ENCODE data around the gene ZNF605.

GRCh38 chr12:132936163-132936562 lies 19.9 kb downstream of the ZNF605 start:
- TF ChIP-seq POLR2A (IDR thresholded peaks at IDR 0.05) (no peak), CTCF (IDR thresholded peaks at IDR 0.05) (no peak)
